K562 (cell line): ENCODE results near the gene NEMP2. TPM values are rescaled to one million over a fixed set of nuclear protein-coding genes. Genes with fewer than 3 reads are reported as not detected.

Experiments used
- ARNT ChIP-seq, 2 experiments: fragments of 450-650 bp; IDR thresholded peaks; 2 replicates each; pipeline ENCODE4 v1.6.1; 2016; ENCODE audit warnings: mild to moderate bottlenecking in 1 of 2
- CBFB ChIP-seq: sonication (generic); formaldehyde crosslinking; IDR thresholded peaks from 2 replicates; pipeline ENCODE4 v1.4.0; 2020; ENCODE audit warnings: mild to moderate bottlenecking, missing genetic modification reagents
- DLX4 ChIP-seq: fragments of 250-450 bp; sonication (Bioruptor Pico); IDR thresholded peaks from 2 replicates; pipeline ENCODE4 v1.6.1; 2021; ENCODE audit warnings: mild to moderate bottlenecking
- E2F1 ChIP-seq: sonication (generic); formaldehyde crosslinking; IDR thresholded peaks from 2 replicates; pipeline ENCODE4 v1.8.1; 2023; ENCODE audit warnings: mild to moderate bottlenecking, missing genetic modification reagents, moderate library complexity
- EP400 ChIP-seq: fragments of 450-650 bp; IDR thresholded peaks from 2 replicates; pipeline ENCODE4 v1.6.1; 2017; ENCODE audit warnings: antibody characterized with exemption, mild to moderate bottlenecking, moderate library complexity
- ESRRA ChIP-seq: fragments of 450-650 bp; IDR thresholded peaks from 2 replicates; pipeline ENCODE4 v1.6.1; 2014; ENCODE audit warnings: low read depth, mild to moderate bottlenecking, moderate library complexity, borderline replicate concordance
- HDAC2 ChIP-seq: fragments of 450-650 bp; IDR thresholded peaks from 2 replicates; pipeline ENCODE4 v1.6.1; 2016; ENCODE audit warnings: mild to moderate bottlenecking
- HNRNPH1 ChIP-seq: fragments of 200-400 bp; formaldehyde crosslinking; optimal IDR thresholded peaks from 2 replicates; pipeline ENCODE3; 2017; ENCODE audit warnings: low read depth, mild to moderate bottlenecking, low read length, moderate library complexity
- ID3 ChIP-seq, 2 experiments: fragments of 250-450 bp in 1 of 2; fragments of 450-650 bp in 1 of 2; sonication (Bioruptor Pico) in 1 of 2; IDR thresholded peaks; 2 replicates each; pipeline versions ENCODE4 v1.6.1 to v1.8.0; 2016 to 2021; ENCODE audit warnings: mild to moderate bottlenecking in 2 of 2, moderate library complexity in 2 of 2, missing compliant biosample characterization in 1 of 2, missing genetic modification characterization in 1 of 2
- IRF2 ChIP-seq: sonication (generic); formaldehyde crosslinking; IDR thresholded peaks from 2 replicates; pipeline ENCODE4 v1.8.1; 2022; ENCODE audit warnings: mild to moderate bottlenecking, missing genetic modification reagents
- KLF1 ChIP-seq: fragments of 450-650 bp; IDR thresholded peaks from 2 replicates; pipeline ENCODE4 v1.6.1; 2016; ENCODE audit warnings: missing genetic modification characterization, missing compliant biosample characterization
- KLF16 ChIP-seq: IDR thresholded peaks from 2 replicates; pipeline ENCODE4 v1.6.1; 2016; ENCODE audit warnings: antibody characterized with exemption
- NFRKB ChIP-seq: fragments of 450-650 bp; IDR thresholded peaks from 2 replicates; pipeline ENCODE4 v1.6.1; 2016; ENCODE audit warnings: low read depth
- NFYB ChIP-seq: IDR thresholded peaks from 2 replicates; pipeline ENCODE4 v1.6.1; 2011; ENCODE audit warnings: mild to moderate bottlenecking, moderate library complexity; ENCODE audit not compliant: insufficient read length; ENCODE audit errors: extremely low read depth
- NR2C1 ChIP-seq, 2 experiments: fragments of 450-650 bp; IDR thresholded peaks; 2 replicates each; pipeline ENCODE4 v1.6.1; 2017; ENCODE audit warnings: mild to moderate bottlenecking in 2 of 2, antibody characterized with exemption in 1 of 2, inconsistent platforms in 1 of 2, missing compliant biosample characterization in 1 of 2, missing genetic modification characterization in 1 of 2
- NR4A1 ChIP-seq, 2 experiments: fragments of 250-450 bp in 1 of 2; fragments of 450-650 bp in 1 of 2; sonication (Bioruptor Pico) in 1 of 2; IDR thresholded peaks; 2 replicates each; pipeline versions ENCODE4 v1.4.0 to v1.6.1; 2016 to 2020; ENCODE audit warnings: mild to moderate bottlenecking in 2 of 2, missing compliant biosample characterization in 1 of 2, missing genetic modification characterization in 1 of 2, moderate library complexity in 1 of 2
- PHB2 ChIP-seq: fragments of 450-650 bp; IDR thresholded peaks from 2 replicates; pipeline ENCODE4 v1.6.1; 2017; ENCODE audit warnings: low read depth
- PML ChIP-seq: IDR thresholded peaks from 2 replicates; pipeline ENCODE4 v1.6.1; 2012; ENCODE audit warnings: low read length, inconsistent platforms
- TBP ChIP-seq: optimal IDR thresholded peaks from 2 replicates; pipeline ENCODE3; 2011; ENCODE audit warnings: low read depth, low read length, improper control_type of control experiment
- THRAP3 ChIP-seq: fragments of 450-650 bp; IDR thresholded peaks from 2 replicates; pipeline ENCODE4 v1.6.1; 2016; ENCODE audit warnings: mild to moderate bottlenecking, inconsistent platforms, borderline replicate concordance
- TRIM24 ChIP-seq, 2 experiments: fragments of 450-650 bp; IDR thresholded peaks; 2 replicates each; pipeline ENCODE4 v1.6.1; 2016
- ZBTB7A ChIP-seq: IDR thresholded peaks from 2 replicates; pipeline ENCODE4 v1.6.1; 2011; ENCODE audit warnings: low read depth, mild to moderate bottlenecking, low read length, moderate library complexity, borderline replicate concordance; ENCODE audit not compliant: control insufficient read depth
- ZNF282 ChIP-seq: sonication (generic); formaldehyde crosslinking; IDR thresholded peaks from 2 replicates; pipeline ENCODE4 v1.8.1; 2023; ENCODE audit warnings: missing genetic modification reagents
- ZNF444 ChIP-seq: fragments of 250-450 bp; sonication (Bioruptor Pico); IDR thresholded peaks from 2 replicates; pipeline ENCODE4 v1.4.0; 2020; ENCODE audit warnings: mild to moderate bottlenecking, moderate library complexity
- ZNF518B ChIP-seq: fragments of 250-450 bp; sonication (Bioruptor Pico); IDR thresholded peaks from 2 replicates; pipeline ENCODE4 v1.5.0; 2021; ENCODE audit warnings: mild to moderate bottlenecking, moderate library complexity
- ZNF830 ChIP-seq: fragments of 250-450 bp; sonication (Bioruptor Pico); IDR thresholded peaks from 2 replicates; pipeline ENCODE4 v1.5.0; 2021; ENCODE audit warnings: mild to moderate bottlenecking
- polyA plus RNA-seq, 8 experiments: library from polyadenylated mRNA; depleted of rRNA in 4 of 8; stranded (reverse) in 5 of 8; unstranded in 3 of 8; fragments of >200 nt; fragmentation: Nextera tagmentation in 2 of 8; fragmentation: Illumina TruSeq in 1 of 8; extraction: Ambion mirVana in 2 of 8; extraction: Trizol in 1 of 8; gene quantifications; 2 replicates each; pipeline versions ENCODE4 v1.2.1 to v1.2.3, GENCODE V29; 2011 to 2014; ENCODE audit warnings: inconsistent platforms in 1 of 8, missing spikeins in 1 of 8
- total RNA-seq, 7 experiments: library from RNA; depleted of rRNA in 6 of 7; stranded (reverse); fragments of >200 nt in 6 of 7; fragmentation: Illumina TruSeq in 2 of 7; extraction: Trizol in 2 of 7; gene quantifications; 2 replicates each; pipeline versions ENCODE4 v1.2.1 to v1.2.3, GENCODE V29; 2011 to 2021; ENCODE audit warnings: low replicate concordance in 1 of 7

NEMP2 gene
- total and polyA plus RNA-seq, 9 of the 15 experiments (the other 6 are each of a cell fraction or from before 2014, with no cell fraction given), result 0.32 to 3.0 (median 1.7) TPM

- TF ChIP-seq NR2C1 (IDR thresholded peaks at IDR 0.05), result no peak
- no peak for TF ChIP-seq NR2C1 (tag; IDR thresholded peaks at IDR 0.05)
- no peak for TF ChIP-seq KLF1 (tag)
- no peak for TF ChIP-seq ID3 (CRISPR knock-in tag; IDR thresholded peaks at IDR 0.05)
- TF ChIP-seq ID3 (tag; IDR thresholded peaks at IDR 0.05), result no peak
- peak; percentile 59; the same call in 1 of the 2 replicates for TF ChIP-seq KLF16
- no peak for TF ChIP-seq EP400
- no peak for TF ChIP-seq NFRKB
- TF ChIP-seq PHB2, result no peak
- TF ChIP-seq THRAP3, result no peak
- TF ChIP-seq ZNF444 (CRISPR knock-in tag), result no peak
- no peak for TF ChIP-seq ZNF518B (CRISPR knock-in tag)
- no peak for TF ChIP-seq E2F1
- TF ChIP-seq TBP, result no peak
- no peak for TF ChIP-seq ZBTB7A
- peak; percentile 56; the same call in 1 of the 2 replicates for TF ChIP-seq ESRRA
- no peak for TF ChIP-seq ZNF282
- no peak for TF ChIP-seq DLX4 (CRISPR knock-in tag)
- no peak for TF ChIP-seq HDAC2
- no peak for TF ChIP-seq ARNT (IDR thresholded peaks at IDR 0.05)
- peak; percentile 88 for TF ChIP-seq PML
- TF ChIP-seq ZNF830 (CRISPR knock-in tag), result no peak
- TF ChIP-seq NR4A1 (CRISPR knock-in tag; IDR thresholded peaks at IDR 0.05), result no peak
- no peak for TF ChIP-seq NR4A1 (tag; IDR thresholded peaks at IDR 0.05)
- TF ChIP-seq IRF2 (CRISPR knock-in tag), result no peak
- TF ChIP-seq NFYB, result no peak
- no peak for TF ChIP-seq HNRNPH1
- peak in 1 of 2 experiments; percentile 33; a peak in 1 of 4 replicates for TF ChIP-seq TRIM24 (IDR thresholded peaks at IDR 0.05)
- 0 out of 2 replicates have a peak, but pooled peaks have one; percentile 28 for TF ChIP-seq CBFB
Measured at GRCh38 chr2:190459881-190460280, 74.6 kb downstream of the NEMP2 start (continued).
